HepG2 (cell line): ENCODE measurements around the gene HDAC10. TPM values are rescaled to one million over a fixed set of nuclear protein-coding genes. Genes with fewer than 3 reads are reported as not detected.

ENCODE experiments used
- ATAC-seq: fragments of 200-7000 bp; cut with Tn5 transposase; 3 replicates; pipeline ENCODE4 v1.9.1; 2020; ENCODE audit warnings: mild to moderate bottlenecking, moderate library complexity
- BruUV-seq: library from RNA; stranded (reverse); fragments of 400-500 nt; replicated peaks from 2 replicates; lab custom pipeline; 2021; lab: Mats Ljungman, UMichigan
- CTCF ChIA-PET: fragments of 300-600 bp; formaldehyde crosslinking; extraction: SDS; loops from one replicate; lab custom pipeline; 2021; ENCODE audit warnings: low total read pairs, inconsistent platforms, low intra/inter-chr PET ratio; lab: Yijun Ruan, JAX
- POLR2A ChIA-PET: fragments of 350-600 bp; sonication (Branson Sonifier 250); formaldehyde crosslinking; loops from one replicate; lab custom pipeline; 2020; ENCODE audit warnings: antibody characterized with exemption, inconsistent platforms; lab: Yijun Ruan, JAX
- DNase-seq: peaks from one replicate; pipeline ENCODE4 v3.0.0-alpha.2; 2015; ENCODE audit warnings: low spot score
- FAIRE-seq: peaks from 3 replicates; lab custom pipeline; 2011; peaks lifted over from hg19 to GRCh38; lab: Jason Lieb, UNC
- H2AFZ ChIP-seq: one replicate; pipeline ENCODE4 v1.6.1; 2011; ENCODE audit warnings: low read length, inconsistent platforms
- H3K27ac ChIP-seq: fragments of 300-600 bp; 3 replicates; pipeline ENCODE4 v1.8.0; 2011; ENCODE audit warnings: mixed run types, mild to moderate bottlenecking, mixed read lengths, low read length, inconsistent platforms; ENCODE audit not compliant: insufficient read depth; ENCODE audit errors: extremely low read length
- H3K27me3 ChIP-seq, 2 experiments: fragments of 200-600 bp in 1 of 2; 2 replicates in 1 of 2; 3 replicates in 1 of 2; pipeline versions ENCODE4 v1.6.0 to v1.8.0; 2011; ENCODE audit warnings: low read length in 2 of 2, mild to moderate bottlenecking in 2 of 2, moderate library complexity in 2 of 2, inconsistent platforms in 1 of 2; ENCODE audit not compliant: insufficient read depth in 2 of 2, control insufficient read depth in 1 of 2
- H3K36me3 ChIP-seq, 2 experiments: fragments of 200-600 bp in 1 of 2; replicated peaks in 1 of 2; 2 replicates in 1 of 2; 3 replicates in 1 of 2; pipeline versions ENCODE4 v1.5.1 to v1.8.0; 2011; ENCODE audit warnings: low read length in 2 of 2, inconsistent platforms in 1 of 2; ENCODE audit not compliant: insufficient read depth in 2 of 2, control insufficient read depth in 1 of 2
- H3K4me1 ChIP-seq: 2 replicates; pipeline ENCODE4 v1.5.1; 2012; ENCODE audit warnings: low read length, inconsistent platforms; ENCODE audit not compliant: insufficient read depth
- H3K4me2 ChIP-seq: 2 replicates; pipeline ENCODE4 v1.6.0; 2011; ENCODE audit warnings: low read depth, low read length, inconsistent platforms
- H3K4me3 ChIP-seq, 3 experiments: fragments of 200-600 bp in 1 of 3; sonication (generic), shearing (Covaris generic) in 1 of 3; replicated peaks in 1 of 3; 2 replicates each; pipeline ENCODE4 v1.5.1; 2011 to 2016; ENCODE audit warnings: low read length in 3 of 3, inconsistent platforms in 2 of 3, low read depth in 2 of 3, mild to moderate bottlenecking in 2 of 3, control low read depth in 1 of 3, mixed read lengths in 1 of 3; ENCODE audit not compliant: insufficient read depth in 1 of 3
- H3K79me2 ChIP-seq: one replicate; pipeline ENCODE4 v1.6.1; 2011; ENCODE audit warnings: low read length, inconsistent platforms; ENCODE audit not compliant: insufficient read depth
- H3K9ac ChIP-seq: 2 replicates; pipeline ENCODE4 v1.6.0; 2011; ENCODE audit warnings: mild to moderate bottlenecking, low read depth, low read length, inconsistent platforms; ENCODE audit not compliant: insufficient read depth
- H3K9me3 ChIP-seq: 2 replicates; pipeline ENCODE4 v1.5.1; 2012; ENCODE audit warnings: mild to moderate bottlenecking, low read length
- H4K20me1 ChIP-seq: 2 replicates; pipeline ENCODE4 v1.6.0; 2011; ENCODE audit warnings: inconsistent platforms, mild to moderate bottlenecking, low read length, moderate library complexity; ENCODE audit not compliant: insufficient read depth
- AFF4 ChIP-seq: sonication (generic); formaldehyde crosslinking; IDR thresholded peaks from 2 replicates; pipeline ENCODE4 v1.4.0; 2020; ENCODE audit warnings: missing genetic modification reagents
- MTA3 ChIP-seq: sonication (generic); formaldehyde crosslinking; IDR thresholded peaks from 2 replicates; pipeline ENCODE4 v1.4.0; 2020; ENCODE audit warnings: missing genetic modification reagents
- RNF219 ChIP-seq: sonication (generic); formaldehyde crosslinking; IDR thresholded peaks from 2 replicates; pipeline ENCODE4 v1.5.0; 2020; ENCODE audit warnings: mild to moderate bottlenecking, missing genetic modification reagents
- TBL1XR1 ChIP-seq: fragments of 150-350 bp; IDR thresholded peaks from 2 replicates; pipeline ENCODE4 v1.6.1; 2014; ENCODE audit warnings: borderline replicate concordance, low read length; ENCODE audit not compliant: partially characterized antibody
- ZNF530 ChIP-seq: sonication (generic); formaldehyde crosslinking; IDR thresholded peaks from 2 replicates; pipeline ENCODE4 v1.5.0; 2020; ENCODE audit warnings: low read depth, mild to moderate bottlenecking, missing genetic modification reagents
- ZNF574 ChIP-seq: sonication (generic); formaldehyde crosslinking; IDR thresholded peaks from 2 replicates; pipeline ENCODE4 v1.4.0; 2020; ENCODE audit warnings: missing genetic modification reagents
- ZNF616 ChIP-seq: sonication (generic); formaldehyde crosslinking; IDR thresholded peaks from 2 replicates; pipeline ENCODE4 v1.5.0; 2020; ENCODE audit warnings: low read depth, mild to moderate bottlenecking, missing genetic modification reagents
- ZNF687 ChIP-seq: sonication (generic); formaldehyde crosslinking; IDR thresholded peaks from 2 replicates; pipeline ENCODE4 v1.5.1; 2020; ENCODE audit warnings: mild to moderate bottlenecking, missing genetic modification reagents, moderate library complexity
- WGBS: methylation state at CpG from one replicate; pipeline ENCODE4 v1.1.6; 2017; ENCODE audit warnings: low lambda C conversion rate; 5-methylcytosine and 5-hydroxymethylcytosine counted together
- in situ Hi-C: cut with HindIII; loops from 2 replicates; pipeline ENCODE4 v1.10.0; 2017; ENCODE audit warnings: low pct_unique_long_range_greater_than_20kb; ENCODE audit not compliant: extremely low pct_ligation_motif_present
- intact Hi-C: fragments of 100-400 bp; cut with micrococcal nuclease; formaldehyde crosslinking; loops from one replicate; pipeline ENCODE4 v1.10.0; 2022; ENCODE audit not compliant: unreplicated experiment
- polyA plus RNA-seq, 8 experiments: library from polyadenylated mRNA; depleted of rRNA in 3 of 8; stranded (reverse) in 7 of 8; unstranded in 1 of 8; fragments of >200 nt; fragmentation: Illumina TruSeq in 4 of 8; extraction: Trizol in 4 of 8; gene quantifications; 2 replicates each; pipeline versions ENCODE4 v1.2.1 to v1.2.3, GENCODE V29; 2011 to 2016; ENCODE audit warnings: low read depth in 4 of 8, missing spikeins in 1 of 8, mixed read lengths in 1 of 8; ENCODE audit not compliant: insufficient read depth in 1 of 8
- total RNA-seq, 5 experiments: library from RNA; depleted of rRNA; stranded (reverse); fragments of >200 nt; fragmentation: Illumina TruSeq; extraction: Trizol; gene quantifications; 2 replicates each; pipeline ENCODE4 v1.2.3, GENCODE V29; 2016; ENCODE audit warnings: low read depth in 1 of 5

HDAC10 gene
- total and polyA plus RNA-seq, 2 of the 13 experiments (the other 11 are each of a cell fraction or from before 2014, with no cell fraction given): 13.9 to 14.9 TPM

- Histone ChIP-seq H3K4me1 (peaks cover 39% of the 10 kb centered on the region), H3K9ac (no peak overlapping the region), H2AFZ (no peak overlapping the region), H3K27ac (no peak overlapping the region), H3K4me2 (peak overlapping the region; percentile 74), H3K4me3 (peak overlapping the region; percentile 17 to 62 (median 43); a peak in 4 of 6 replicates), H4K20me1 (peaks cover 10% of the 10 kb centered on the region; the same call in 1 of the 2 replicates), H3K9me3 (no peaks in the 10 kb centered on the region), H3K36me3 (peaks cover 0 to 4% of the 10 kb centered on the region in 2 experiments; a peak in 3 of 5 replicates), H3K27me3 (peaks cover 10 to 41% of the 10 kb centered on the region in 2 experiments), H3K79me2 (no peaks in the 10 kb centered on the region)
- ATAC-seq (peak; percentile 65), FAIRE-seq (no peak), DNase-seq (peak; percentile 47)
- in situ Hi-C loops (no loop called here), intact Hi-C loops (loop anchor here (2.0 kb wide), 1 partner anchor 72 kb away; the partner anchor contains the start of gene PPP6R2)
- WGBS: 11% methylated on average over 17 of the region's 53 CpGs
- ChIA-PET CTCF (interaction anchor here (0.7 to 2.3 kb wide), 4 partner anchors 19 to 72 kb away, joined by 3 to 8 read pairs (median 3); partner anchors contain the start of genes DENND6B and PPP6R2), POLR2A (no interaction called here)
- BruUV-seq: no TSS peak
- TF ChIP-seq ZNF616 (CRISPR knock-in tag) (peak; percentile 78; the same call in 1 of the 2 replicates), ZNF530 (CRISPR knock-in tag) (no peak), MTA3 (CRISPR knock-in tag) (no peak), AFF4 (no peak), ZNF574 (CRISPR knock-in tag) (peak; percentile 71), TBL1XR1 (no peak), RNF219 (CRISPR knock-in tag) (no peak), ZNF687 (CRISPR knock-in tag) (peak; percentile 74)
Observed at GRCh38 chr22:50270666-50271394, 19.8 kb upstream of the HDAC10 start.
